NB4 (cell line): Measurements from ENCODE around the gene PROX1.

ENCODE experiments used
- DNase-seq: peaks from one replicate; pipeline ENCODE4 v3.0.0; 2010; ENCODE audit warnings: low read depth
- H3K4me3 ChIP-seq: one replicate; pipeline ENCODE4 v1.5.1; 2011; ENCODE audit warnings: mild to moderate bottlenecking, low read depth, low read length, moderate library complexity
- MYC ChIP-seq: IDR thresholded peaks from 2 replicates; pipeline ENCODE4 v1.6.1; 2011; ENCODE audit warnings: low read depth, low read length
- POLR2A ChIP-seq: IDR thresholded peaks from 2 replicates; pipeline ENCODE4 v1.6.1; 2011; ENCODE audit warnings: mild to moderate bottlenecking; ENCODE audit not compliant: insufficient read length; ENCODE audit errors: extremely low read depth
- TF ChIP-seq, protein P1 (sequence below): IDR thresholded peaks from 2 replicates; pipeline ENCODE4 v1.6.1; 2011; ENCODE audit warnings: low read depth, low read length
- TF ChIP-seq, protein P2 (sequence below): IDR thresholded peaks from one replicate; pipeline ENCODE4 v1.5.1; 2012; ENCODE audit warnings: low read depth, low read length

Gene PROX1

DNA sequence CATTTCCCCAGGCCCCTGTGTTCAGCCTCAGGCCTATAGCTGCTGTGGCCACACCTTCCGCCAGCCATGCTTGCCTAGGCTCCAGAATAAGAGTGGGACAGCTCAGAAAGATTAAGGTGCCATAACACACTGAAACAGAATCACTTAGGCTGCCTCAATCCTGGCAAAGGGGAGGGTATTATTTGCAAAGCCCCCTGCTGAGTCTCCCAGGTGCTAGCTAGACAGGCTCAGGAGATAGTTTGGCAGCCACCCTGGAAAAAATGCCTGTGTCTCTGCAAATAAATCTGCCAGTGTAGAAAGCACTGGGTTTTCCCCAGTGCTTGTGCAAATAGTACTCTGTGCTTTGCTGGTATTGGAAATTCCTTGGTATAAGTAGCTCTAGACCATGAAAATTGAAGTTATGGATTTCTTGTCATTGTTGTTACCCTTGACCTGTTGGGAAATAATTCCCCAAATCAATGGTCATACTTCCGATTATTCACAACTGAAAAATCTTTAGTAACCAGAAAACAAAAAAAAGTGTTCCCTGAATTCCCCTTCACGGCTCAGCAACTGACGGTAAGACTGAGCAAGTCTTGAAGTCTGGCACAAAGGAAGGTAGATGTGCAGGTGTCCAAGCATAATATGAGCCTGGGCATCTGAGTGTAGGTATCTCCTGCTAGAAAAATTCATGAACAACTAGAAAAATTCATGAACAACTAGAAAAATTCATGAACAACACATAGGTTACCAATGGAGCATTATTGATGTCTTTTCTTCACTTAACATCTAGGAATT is 56.9 kb downstream of the PROX1 start:
- H3K4me3 ChIP-seq = no peak overlapping the region
- DNase-seq = no peak
- TF ChIP-seq POLR2A (no peak), MYC (no peak)
- TF ChIP-seq, protein P1, sequence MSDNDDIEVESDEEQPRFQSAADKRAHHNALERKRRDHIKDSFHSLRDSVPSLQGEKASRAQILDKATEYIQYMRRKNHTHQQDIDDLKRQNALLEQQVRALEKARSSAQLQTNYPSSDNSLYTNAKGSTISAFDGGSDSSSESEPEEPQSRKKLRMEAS = no peak
- TF ChIP-seq, protein P2, sequence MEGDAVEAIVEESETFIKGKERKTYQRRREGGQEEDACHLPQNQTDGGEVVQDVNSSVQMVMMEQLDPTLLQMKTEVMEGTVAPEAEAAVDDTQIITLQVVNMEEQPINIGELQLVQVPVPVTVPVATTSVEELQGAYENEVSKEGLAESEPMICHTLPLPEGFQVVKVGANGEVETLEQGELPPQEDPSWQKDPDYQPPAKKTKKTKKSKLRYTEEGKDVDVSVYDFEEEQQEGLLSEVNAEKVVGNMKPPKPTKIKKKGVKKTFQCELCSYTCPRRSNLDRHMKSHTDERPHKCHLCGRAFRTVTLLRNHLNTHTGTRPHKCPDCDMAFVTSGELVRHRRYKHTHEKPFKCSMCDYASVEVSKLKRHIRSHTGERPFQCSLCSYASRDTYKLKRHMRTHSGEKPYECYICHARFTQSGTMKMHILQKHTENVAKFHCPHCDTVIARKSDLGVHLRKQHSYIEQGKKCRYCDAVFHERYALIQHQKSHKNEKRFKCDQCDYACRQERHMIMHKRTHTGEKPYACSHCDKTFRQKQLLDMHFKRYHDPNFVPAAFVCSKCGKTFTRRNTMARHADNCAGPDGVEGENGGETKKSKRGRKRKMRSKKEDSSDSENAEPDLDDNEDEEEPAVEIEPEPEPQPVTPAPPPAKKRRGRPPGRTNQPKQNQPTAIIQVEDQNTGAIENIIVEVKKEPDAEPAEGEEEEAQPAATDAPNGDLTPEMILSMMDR = no peak

DNA sequence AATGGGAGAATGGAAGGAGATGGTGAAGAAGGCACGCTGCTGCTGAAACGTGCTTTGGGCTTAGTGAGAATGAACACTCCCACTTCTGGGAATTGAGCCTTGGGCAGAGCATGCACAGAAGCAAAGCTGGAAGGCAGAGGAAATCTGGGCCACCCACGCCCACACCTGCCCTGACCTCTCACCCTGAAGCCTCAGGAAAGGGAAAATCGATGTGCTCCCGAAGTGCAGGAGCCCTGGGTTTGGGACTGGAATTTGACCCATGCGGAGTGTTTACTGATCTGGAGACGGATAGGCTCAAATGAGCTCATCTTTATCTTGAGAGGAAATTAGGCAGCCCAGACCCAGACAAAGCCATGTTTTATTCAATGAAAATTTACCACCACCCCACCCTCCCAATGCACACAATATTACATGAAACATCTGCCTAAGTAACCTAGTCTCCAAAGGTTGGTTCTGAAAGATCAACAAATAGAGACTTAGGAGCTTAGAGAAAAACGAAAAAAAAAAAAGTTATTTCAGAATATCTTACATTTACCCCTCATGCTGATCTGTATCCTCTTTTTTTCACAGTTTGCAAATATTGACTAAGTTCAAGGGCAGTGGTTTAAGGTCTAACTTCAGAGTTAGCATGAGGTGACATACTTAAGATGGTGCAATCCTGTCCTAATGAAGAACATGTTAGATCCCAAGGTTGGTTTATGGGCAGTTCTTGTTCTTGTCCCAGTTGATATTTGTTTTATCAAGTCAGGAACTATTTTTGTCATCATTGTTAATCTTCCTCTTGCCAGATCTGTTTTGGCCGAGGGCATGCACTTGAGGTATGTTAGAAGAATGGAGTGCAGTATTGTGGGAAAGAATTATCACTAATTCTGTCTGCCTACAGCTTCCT is 63.0 kb downstream of the PROX1 start:
- TF ChIP-seq, protein P1 = no peak
- no peak for TF ChIP-seq POLR2A
- no peak for TF ChIP-seq MYC
- DNase-seq = no peak

DNA sequence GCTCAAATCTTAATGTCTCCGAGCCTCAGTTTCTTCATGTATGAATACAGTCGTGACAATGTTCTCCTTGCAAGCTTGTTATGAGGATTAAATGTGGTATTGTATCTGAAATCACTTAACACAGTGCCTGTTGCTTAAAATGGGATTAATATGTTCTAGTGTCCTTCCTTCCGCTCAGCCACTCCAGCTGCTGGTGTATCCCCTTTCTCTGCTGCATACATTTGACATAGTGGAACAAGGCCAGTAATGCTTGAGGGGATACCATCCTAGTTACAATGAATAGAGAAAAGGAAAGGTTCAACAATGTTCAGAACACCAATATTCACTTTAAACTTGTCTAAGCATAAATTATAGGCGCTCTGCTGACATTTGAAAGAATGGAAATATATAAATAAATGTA is 64.0 kb downstream of the PROX1 start:
- TF ChIP-seq POLR2A (no peak), MYC (no peak)
- TF ChIP-seq, protein P1 = no peak
- TF ChIP-seq, protein P2 = no peak
- no peak for DNase-seq
- no peak overlapping the region for H3K4me3 ChIP-seq

More for the DNA sequence above, 63.0 kb downstream of the PROX1 start:
- H3K4me3 ChIP-seq = no peak overlapping the region

DNA sequence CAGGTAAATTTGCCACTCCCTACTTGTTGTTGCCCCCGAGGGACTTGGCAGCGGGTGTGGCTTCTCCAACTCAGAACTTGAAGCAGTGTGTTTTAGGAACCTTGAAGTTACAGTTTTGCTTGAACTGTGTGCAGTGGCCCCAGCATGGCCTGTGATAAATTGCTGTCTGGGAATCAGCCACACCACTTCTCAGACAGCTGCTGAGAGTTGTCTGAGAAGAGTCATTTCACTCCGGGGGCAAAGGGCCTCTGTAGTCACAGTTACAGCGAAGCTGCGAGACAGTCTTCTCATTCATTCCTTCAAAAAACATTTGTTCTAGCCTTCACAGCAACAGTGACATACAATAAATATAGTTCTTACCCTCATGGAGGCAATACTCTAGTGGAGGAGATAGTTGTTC is 70.3 kb downstream of the PROX1 start:
- TF ChIP-seq MYC = no peak
- TF ChIP-seq, protein P2 = no peak
- TF ChIP-seq, protein P1 = no peak
- no peak for TF ChIP-seq POLR2A
- no peak overlapping the region for H3K4me3 ChIP-seq
- DNase-seq = no peak

DNA sequence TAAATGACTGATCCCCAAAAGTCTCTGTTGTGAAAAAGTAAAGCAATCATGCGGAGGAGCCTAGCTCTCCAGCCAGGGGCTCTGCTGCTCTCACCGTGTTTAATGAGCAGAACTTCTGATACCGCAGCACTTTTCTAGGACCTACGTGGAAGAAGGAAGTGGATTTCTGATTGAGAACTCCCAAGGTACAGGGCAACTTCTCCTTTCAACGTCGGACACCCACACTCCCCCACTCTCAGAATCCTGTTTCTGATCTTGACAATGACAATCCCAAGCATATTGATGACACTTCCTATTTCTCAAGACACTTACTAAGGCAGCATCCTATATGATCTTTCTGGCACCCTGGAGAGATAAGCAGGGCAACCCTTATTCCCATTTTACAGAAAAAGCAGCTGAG is 78.4 kb downstream of the PROX1 start:
- DNase-seq = peak; percentile 56
- TF ChIP-seq, protein P1 = no peak
- TF ChIP-seq POLR2A = no peak
- TF ChIP-seq, protein P2 = no peak
- no peak overlapping the region for H3K4me3 ChIP-seq

DNA sequence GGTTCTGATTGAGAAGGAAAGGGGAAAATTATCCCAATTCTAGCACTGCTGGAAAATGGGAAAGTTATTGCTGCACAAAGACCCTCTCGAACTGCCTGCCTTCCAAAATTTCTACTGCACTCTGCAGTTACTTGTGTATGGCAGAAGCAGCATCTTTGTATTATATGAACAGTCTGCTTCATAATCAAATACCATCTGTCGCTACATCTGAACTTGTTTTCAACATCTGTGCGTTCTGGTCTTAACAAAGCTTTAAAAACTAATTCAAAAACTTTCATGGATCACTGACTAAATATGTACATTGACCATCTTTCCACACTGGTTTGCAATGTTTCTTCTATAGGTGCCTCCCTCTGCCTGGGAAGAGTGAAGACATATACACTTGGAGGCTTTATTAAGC is 79.2 kb downstream of the PROX1 start:
- TF ChIP-seq, protein P2 = no peak
- TF ChIP-seq, protein P1 = no peak
- TF ChIP-seq POLR2A = no peak
- no peak for TF ChIP-seq MYC
- H3K4me3 ChIP-seq = no peak overlapping the region
- no peak for DNase-seq
